ENCODE measurements around the gene IL12RB2.
"Not testable (repeated sequence)": the region's sequence is repeated elsewhere in the genome, so short reads cannot be mapped to it uniquely, and the experiment has no call there.

The IL12RB2 gene

DNA sequence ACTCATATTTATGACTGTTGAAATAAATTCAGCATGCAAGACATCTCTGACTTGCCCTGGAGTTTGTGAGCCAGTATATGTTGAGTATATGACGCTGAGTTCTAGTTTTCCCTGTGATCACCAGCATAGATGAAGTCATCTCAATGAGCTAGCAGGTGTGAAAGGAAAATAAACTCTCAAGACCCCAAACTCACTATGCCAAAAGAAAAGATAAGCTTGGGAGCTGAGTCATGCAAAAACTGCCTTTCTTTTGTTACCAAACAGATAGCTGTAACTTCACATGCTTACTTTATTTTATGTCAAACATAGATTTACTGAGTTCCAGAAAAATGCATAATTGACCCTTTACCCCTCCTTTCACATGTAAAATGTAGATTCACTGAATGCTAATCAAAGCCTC, 69.6 kb downstream of the IL12RB2 start:
- H3K9me3 ChIP-seq (ENCODE audit: control insufficient read depth, insufficient read depth, low read length): peaks cover 2% of the 10 kb centered on the region; the same call in 1 of the 2 replicates
- H3K36me3 ChIP-seq (ENCODE audit: insufficient read depth, low read length): no peaks in the 10 kb centered on the region; the same call in 1 of the 2 replicates
- H3K4me1 ChIP-seq (ENCODE audit: insufficient read depth, low read length): peaks cover 9% of the 10 kb centered on the region; the same call in 1 of the 2 replicates

DNA sequence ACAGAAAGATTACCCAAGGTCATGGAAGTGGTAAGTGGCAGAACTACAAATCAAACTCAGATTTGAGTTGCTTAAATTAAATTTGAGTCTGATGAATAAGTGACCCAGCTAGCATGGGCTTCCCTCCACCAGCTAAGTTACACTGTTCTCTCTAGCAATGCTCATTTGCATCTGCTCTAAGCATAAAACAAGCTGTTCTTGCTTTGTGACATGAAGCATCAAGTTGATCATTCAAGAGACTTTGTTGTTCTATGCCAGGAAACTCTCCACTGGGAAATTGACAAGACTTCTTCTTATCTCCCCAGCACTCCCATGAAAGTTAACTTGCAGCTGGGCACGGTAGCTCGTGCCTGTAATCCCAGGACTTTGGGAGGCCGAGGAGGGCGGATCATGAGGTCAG, 73.5 kb downstream of the IL12RB2 start:
- Histone ChIP-seq H3K36me3 (ENCODE audit: insufficient read depth, low read length) (no peaks in the 10 kb centered on the region; the same call in 1 of the 2 replicates), H3K4me1 (ENCODE audit: insufficient read depth, low read length) (peaks cover 7% of the 10 kb centered on the region; the same call in 1 of the 2 replicates), H3K9ac (ENCODE audit: low read depth, low read length) (no peak overlapping the region), H3K9me3 (ENCODE audit: control insufficient read depth, insufficient read depth, low read length) (peaks cover 16% of the 10 kb centered on the region; the same call in 1 of the 2 replicates)

More for the DNA sequence above, 69.6 kb downstream of the IL12RB2 start:
- H3K9ac ChIP-seq (ENCODE audit: low read depth, low read length): no peak overlapping the region

DNA sequence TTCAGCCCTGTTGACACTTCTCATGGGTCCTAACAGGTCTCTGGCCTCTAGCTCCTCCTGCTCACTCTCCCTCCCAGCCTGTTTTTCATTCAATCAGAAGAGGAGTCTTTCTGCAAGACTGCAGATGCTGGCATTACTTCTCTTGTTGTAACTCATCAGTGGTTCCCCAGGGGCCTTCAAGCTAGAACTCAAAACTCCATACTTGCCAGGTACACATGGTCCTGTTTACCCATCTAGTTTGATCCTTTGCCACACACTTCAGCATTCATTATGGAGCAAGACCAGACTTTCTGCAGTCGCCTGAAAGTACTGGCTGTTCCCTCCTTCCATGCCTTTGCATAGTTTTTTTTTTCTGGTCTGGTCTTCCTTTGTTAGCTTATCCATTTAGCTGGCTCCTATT, 74.6 kb downstream of the IL12RB2 start:
- H3K36me3 ChIP-seq (ENCODE audit: insufficient read depth, low read length): no peaks in the 10 kb centered on the region; the same call in 1 of the 2 replicates
- H3K9ac ChIP-seq (ENCODE audit: low read depth, low read length): no peak overlapping the region
- H3K4me1 ChIP-seq (ENCODE audit: insufficient read depth, low read length): peaks cover 2% of the 10 kb centered on the region; the same call in 1 of the 2 replicates
- H3K9me3 ChIP-seq (ENCODE audit: control insufficient read depth, insufficient read depth, low read length): peaks cover 16% of the 10 kb centered on the region; the same call in 1 of the 2 replicates

DNA sequence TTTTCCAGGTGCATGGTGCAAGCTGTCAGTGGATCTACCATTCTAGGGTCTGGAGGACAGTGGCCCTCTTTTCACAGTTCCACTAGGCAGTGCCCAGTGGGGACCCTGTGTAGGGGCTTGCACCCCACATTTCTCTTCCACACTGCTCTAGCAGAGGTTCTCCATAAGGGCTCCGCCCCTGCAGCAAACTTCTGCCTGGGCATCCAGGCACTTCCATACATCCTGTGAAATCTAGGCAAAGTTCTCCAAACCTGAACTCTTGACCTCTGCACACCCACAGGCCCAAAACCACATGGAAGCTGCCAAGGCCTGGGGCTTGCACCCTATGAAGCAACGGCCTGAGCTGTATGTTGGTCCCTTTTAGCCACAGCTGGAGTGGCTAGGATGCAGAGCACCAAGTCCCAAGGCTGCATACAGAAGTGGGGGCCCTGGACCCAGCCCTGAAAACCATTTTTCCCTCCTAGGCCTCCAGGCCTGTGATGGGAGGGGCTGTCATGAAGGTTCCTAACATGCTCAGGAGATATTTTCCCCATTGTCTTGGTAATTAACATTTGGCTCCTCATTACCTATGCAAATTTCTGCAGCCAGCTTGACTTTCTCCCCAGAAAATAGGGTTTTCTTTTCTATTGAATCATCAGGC, 76.4 kb downstream of the IL12RB2 start:
- Histone ChIP-seq H3K4me1 (ENCODE audit: insufficient read depth, low read length) (no peaks in the 10 kb centered on the region), H3K36me3 (ENCODE audit: insufficient read depth, low read length) (no peaks in the 10 kb centered on the region; the same call in 1 of the 2 replicates), H3K9me3 (ENCODE audit: control insufficient read depth, insufficient read depth, low read length) (peaks cover 16% of the 10 kb centered on the region; the same call in 1 of the 2 replicates), H3K9ac (ENCODE audit: low read depth, low read length) (no peak overlapping the region)

DNA sequence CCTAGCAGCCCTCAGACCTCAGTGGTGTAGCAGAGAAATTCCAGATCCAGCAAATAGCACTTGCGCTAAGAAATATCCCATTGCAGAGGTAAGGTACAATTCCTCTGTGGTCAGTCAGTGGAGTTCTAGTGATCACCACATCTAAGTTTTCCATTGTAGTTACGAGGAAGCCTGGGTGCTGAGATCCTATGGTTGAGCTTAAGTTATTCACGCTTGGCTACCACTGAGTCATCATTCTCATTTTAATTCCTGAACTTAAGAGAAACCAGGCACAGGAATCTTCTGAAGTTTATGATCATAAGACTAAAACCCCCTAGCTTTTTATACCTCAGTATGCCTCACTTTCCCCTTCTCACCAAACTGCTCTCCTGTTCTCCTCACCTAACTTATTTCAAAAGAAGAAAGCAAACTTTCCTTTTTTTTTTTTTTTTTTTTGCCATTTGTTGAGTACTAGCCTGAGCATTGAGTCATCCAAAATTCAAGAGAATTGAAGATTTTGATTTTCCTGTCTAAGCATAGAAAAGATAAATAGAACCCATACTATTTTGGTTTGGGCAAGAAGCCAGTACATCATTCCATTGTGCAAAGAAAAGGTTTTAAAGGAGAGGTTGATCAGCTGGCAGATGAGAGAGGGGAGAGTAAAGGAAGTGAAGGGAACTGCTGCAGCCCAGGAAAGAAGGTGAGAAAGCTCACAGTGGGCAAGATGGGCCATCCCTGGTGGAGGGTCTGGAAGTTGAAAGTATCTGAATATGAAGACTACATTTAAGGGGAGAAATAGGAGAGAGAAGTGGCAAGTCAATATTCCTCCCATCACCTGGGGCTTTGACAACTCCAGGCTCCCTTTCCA, 82.6 kb downstream of the IL12RB2 start:
- Histone ChIP-seq H3K4me1 (ENCODE audit: insufficient read depth, low read length) (peaks cover 15% of the 10 kb centered on the region), H3K9ac (ENCODE audit: low read depth, low read length) (no peak overlapping the region), H3K9me3 (ENCODE audit: control insufficient read depth, insufficient read depth, low read length) (0 out of 2 replicates have a peak, but pooled peaks cover 4% of the 10 kb centered on the region), H3K36me3 (ENCODE audit: insufficient read depth, low read length) (no peaks in the 10 kb centered on the region; the same call in 1 of the 2 replicates)

DNA sequence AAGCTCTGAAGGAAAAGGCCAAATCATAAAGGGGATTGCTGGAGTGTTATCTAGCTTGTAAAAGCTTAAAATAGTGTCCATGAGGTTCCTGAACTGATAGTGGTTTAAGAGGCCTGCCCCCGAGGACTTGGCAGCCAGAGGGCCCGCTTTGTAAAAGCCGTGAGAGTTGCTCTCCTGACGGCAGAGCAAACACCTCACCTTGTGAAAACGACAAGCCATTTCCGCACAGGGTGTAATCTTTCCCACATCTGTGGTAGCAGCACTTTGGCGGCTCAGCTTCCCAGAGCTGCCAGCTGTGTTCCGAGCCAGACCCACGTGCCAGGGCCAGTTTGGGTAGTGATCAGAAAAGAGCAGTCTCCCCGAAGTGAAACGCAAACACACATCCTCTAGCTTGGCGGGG, 85.6 kb downstream of the IL12RB2 start:
- Histone ChIP-seq H3K9ac (ENCODE audit: low read depth, low read length) (no peak overlapping the region), H3K36me3 (ENCODE audit: insufficient read depth, low read length) (peaks cover 3% of the 10 kb centered on the region), H3K4me1 (ENCODE audit: insufficient read depth, low read length) (peaks cover 15% of the 10 kb centered on the region), H3K9me3 (ENCODE audit: control insufficient read depth, insufficient read depth, low read length) (no peaks in the 10 kb centered on the region)

DNA sequence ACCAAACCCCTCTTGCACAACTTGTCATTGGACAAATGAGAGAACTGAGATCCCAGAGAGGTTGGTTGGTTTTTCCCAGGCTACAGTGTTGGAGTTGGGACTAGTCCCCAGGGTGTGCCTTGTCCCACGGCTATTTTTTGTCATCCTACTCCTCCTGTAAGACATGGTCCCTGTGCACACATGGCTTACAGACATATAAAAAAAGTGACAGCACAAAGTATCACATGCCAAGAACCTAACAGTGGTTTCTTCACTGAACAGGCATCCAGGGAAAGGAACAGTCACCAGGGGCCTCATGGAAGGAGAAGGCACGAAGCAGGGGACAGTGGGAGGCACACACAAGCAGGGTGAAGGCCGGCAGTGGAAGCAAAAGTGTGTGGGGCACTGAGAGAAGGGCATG, 86.1 kb downstream of the IL12RB2 start:
- H3K9me3 ChIP-seq (ENCODE audit: control insufficient read depth, insufficient read depth, low read length): no peaks in the 10 kb centered on the region
- H3K9ac ChIP-seq (ENCODE audit: low read depth, low read length): no peak overlapping the region
- peaks cover 15% of the 10 kb centered on the region for H3K4me1 ChIP-seq (ENCODE audit: insufficient read depth, low read length)
- peaks cover 3% of the 10 kb centered on the region for H3K36me3 ChIP-seq (ENCODE audit: insufficient read depth, low read length)

DNA sequence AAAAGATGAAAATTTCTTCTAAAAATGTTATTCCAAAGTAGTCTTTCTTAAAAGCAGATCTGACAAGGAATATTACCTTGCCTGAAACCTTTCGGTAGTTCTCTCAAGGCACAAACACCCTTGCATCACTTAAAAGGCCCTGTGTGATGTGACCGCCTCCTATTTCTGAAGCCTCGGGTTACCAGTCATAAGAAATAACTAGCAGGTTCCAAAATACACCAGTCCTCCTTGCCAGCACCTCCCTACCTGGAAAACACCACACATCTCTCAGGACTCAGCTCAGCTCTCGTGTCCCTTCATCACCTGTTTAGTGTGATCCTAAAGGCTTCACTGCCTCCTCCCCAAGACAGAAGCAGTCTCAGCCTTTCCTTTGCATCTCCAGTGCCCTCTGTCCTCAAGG, 86.9 kb downstream of the IL12RB2 start:
- H3K9me3 ChIP-seq (ENCODE audit: control insufficient read depth, insufficient read depth, low read length): no peaks in the 10 kb centered on the region
- H3K4me1 ChIP-seq (ENCODE audit: insufficient read depth, low read length): peaks cover 17% of the 10 kb centered on the region
- H3K36me3 ChIP-seq (ENCODE audit: insufficient read depth, low read length): peaks cover 6% of the 10 kb centered on the region
- H3K9ac ChIP-seq (ENCODE audit: low read depth, low read length): no peak overlapping the region

DNA sequence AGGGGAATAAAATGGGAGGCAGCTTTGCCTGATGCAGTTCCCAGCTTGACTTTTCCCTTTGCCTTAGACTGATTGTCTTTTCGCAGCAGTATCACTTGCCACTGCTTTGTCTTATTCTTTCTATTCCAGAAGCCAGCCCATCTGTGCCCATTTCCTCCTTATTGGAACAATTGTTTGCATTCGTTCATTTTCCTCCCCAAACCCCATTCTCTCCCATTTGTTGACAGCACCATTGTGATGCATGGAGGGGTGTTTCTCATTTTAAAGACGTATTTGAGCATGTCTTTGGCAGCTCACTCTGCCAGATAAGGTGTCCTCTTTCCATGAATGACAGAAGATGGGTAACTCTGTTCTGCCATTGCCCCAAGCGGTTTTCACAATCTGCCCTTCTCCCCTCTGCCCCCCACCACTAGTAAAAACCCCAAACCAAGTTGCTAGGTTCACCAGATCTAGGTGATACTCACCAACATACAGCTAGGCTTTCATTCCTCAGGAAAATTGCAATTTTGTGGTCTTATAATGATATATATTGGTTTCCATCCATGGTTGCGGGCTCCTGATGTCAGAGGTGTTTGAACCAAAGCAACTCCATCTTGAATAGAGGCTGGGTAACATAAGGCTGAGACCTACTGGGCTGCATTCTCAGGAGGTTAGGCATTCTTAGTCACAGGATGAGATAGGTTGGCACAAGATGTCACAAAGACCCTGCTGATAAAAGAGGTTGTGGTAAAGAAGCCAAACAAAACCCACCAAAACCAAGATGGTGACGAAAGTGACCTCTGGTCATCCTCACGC, 91.7 kb downstream of the IL12RB2 start:
- H3K9me3 ChIP-seq (ENCODE audit: control insufficient read depth, insufficient read depth, low read length): no peaks in the 10 kb centered on the region
- peaks cover 16% of the 10 kb centered on the region for H3K4me1 ChIP-seq (ENCODE audit: insufficient read depth, low read length)
- H3K9ac ChIP-seq (ENCODE audit: low read depth, low read length): no peak overlapping the region
- H3K36me3 ChIP-seq (ENCODE audit: insufficient read depth, low read length): peaks cover 10% of the 10 kb centered on the region; the same call in 1 of the 2 replicates

DNA sequence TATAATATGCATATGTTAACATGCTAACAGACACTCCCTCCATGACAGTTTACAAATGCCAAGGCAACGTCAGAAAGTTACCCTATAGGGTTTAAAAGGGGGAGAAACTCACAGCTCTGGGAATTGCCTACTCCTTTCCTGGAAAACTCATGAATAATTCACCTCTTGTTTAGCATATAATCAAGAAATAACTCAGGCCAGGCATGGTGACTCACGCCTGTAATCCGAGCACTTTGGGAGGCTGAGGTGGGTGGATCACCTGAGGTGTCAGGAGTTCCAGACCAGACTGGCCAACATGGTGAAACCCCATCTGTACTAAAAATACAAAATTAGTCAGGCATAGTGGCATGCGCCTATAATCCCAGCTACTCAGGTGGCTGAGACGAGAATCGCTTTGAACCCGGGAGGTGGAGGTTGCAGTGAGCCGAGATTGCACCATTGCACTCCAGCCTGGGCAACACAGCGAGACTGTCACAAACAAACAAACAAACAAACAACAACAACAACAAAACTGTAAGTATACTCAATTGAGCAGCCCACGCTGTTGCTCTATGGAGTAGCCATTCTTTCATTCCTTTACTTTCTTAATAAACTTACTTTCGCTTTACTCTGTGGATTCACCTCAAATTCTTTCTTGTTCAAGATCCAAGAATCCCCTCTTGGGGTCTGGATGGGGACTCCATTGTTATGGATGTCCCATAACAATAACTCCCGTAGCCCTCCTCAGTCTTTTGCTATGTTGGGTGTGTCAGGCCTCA, 92.5 kb downstream of the IL12RB2 start:
- H3K4me1 ChIP-seq (ENCODE audit: insufficient read depth, low read length): peaks cover 16% of the 10 kb centered on the region
- not testable (repeated sequence) for H3K9ac ChIP-seq (ENCODE audit: low read depth, low read length); H3K36me3 ChIP-seq (ENCODE audit: insufficient read depth, low read length); H3K9me3 ChIP-seq (ENCODE audit: control insufficient read depth, insufficient read depth, low read length)

DNA sequence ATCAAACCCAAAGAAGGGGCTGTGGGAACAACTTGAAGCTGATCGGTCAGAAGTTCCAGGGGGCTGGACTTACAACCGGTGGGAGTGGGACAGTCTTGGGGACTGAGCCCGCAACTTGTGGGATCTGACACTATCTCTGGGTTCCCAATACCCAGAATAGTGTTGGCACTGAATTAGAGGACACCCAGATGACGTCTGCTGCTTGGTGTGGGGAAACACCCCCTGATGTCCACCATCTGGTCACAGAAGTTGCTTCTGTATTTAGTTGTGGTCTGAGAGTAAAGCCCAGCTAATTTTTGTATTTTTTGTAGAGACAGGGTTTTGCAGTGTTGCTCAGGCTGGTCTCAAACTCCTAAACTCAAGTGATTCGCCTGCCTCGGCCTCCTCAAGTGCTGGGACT, 93.8 kb downstream of the IL12RB2 start:
- Histone ChIP-seq H3K9ac (ENCODE audit: low read depth, low read length) (no peak overlapping the region), H3K36me3 (ENCODE audit: insufficient read depth, low read length) (peaks cover 7% of the 10 kb centered on the region; the same call in 1 of the 2 replicates), H3K4me1 (ENCODE audit: insufficient read depth, low read length) (peaks cover 16% of the 10 kb centered on the region), H3K9me3 (ENCODE audit: control insufficient read depth, insufficient read depth, low read length) (no peaks in the 10 kb centered on the region)

DNA sequence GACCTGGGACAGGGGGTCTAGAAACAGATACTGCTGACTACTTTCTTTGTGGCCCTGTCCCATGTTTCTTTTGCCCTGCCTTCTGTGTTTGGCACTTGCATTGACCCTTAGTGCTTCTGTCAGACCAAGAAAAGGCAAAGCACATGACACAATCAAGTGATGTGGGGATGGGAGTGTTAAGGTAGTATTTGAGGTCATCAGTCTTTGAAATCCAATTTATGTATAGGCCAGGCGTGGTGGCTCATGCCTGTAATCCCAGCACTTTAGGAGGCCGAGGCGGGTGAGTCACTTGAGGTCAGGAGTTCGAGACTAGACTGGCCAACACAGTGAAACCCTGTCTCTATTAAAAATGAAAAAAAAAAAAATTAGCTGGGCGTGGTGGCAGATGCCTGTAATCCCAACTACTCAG, 96.5 kb downstream of the IL12RB2 start:
- H3K9ac ChIP-seq (ENCODE audit: low read depth, low read length): no peak overlapping the region
- H3K9me3 ChIP-seq (ENCODE audit: control insufficient read depth, insufficient read depth, low read length): no peaks in the 10 kb centered on the region
- H3K4me1 ChIP-seq (ENCODE audit: insufficient read depth, low read length): peaks cover 15% of the 10 kb centered on the region
- H3K36me3 ChIP-seq (ENCODE audit: insufficient read depth, low read length): peaks cover 10% of the 10 kb centered on the region; the same call in 1 of the 2 replicates

DNA sequence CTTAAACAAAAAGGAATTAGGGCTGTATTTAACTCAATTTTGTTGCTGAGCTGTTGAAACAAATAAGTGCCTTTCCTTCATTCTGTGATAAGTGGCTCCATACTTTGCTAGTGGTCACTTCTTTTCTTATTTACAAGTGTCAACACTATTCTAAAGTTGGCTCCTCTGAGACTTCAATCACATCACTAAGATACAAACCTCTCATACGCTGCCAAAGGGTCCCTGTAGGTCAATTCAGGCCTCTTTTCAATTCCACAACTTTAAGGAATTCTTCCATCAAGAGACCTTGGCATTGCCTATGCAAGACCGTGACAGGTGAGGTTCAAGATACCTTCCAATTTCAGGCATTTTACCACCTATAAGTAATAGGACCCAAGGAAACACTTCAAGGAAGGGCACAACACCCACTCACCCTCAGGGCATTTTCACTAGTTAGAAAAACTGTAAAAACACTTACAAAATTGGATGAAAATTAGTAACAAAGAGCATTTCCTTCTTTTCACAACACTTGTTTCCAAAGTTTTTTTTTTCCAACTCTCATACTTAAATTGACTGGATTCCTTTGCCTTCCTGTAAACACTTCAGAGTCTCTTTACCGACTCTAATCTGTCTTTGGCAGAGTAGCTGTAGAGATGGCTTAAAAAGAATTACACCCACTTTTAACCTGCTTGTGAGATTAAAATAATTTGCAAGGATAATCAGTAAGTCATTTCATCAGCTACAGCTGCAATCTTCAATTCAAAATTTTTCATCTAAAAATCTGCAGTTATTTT, 98.0 kb downstream of the IL12RB2 start:
- Histone ChIP-seq H3K9me3 (ENCODE audit: control insufficient read depth, insufficient read depth, low read length) (no peaks in the 10 kb centered on the region), H3K4me1 (ENCODE audit: insufficient read depth, low read length) (peaks cover under 1% of the 10 kb centered on the region; the same call in 1 of the 2 replicates), H3K36me3 (ENCODE audit: insufficient read depth, low read length) (peaks cover 5% of the 10 kb centered on the region; the same call in 1 of the 2 replicates), H3K9ac (ENCODE audit: low read depth, low read length) (no peak overlapping the region)
